Osteocyte (in vitro differentiated cells): Measurements from ENCODE around the gene FBXW12. TPM values are rescaled to one million over a fixed set of nuclear protein-coding genes. Genes with fewer than 3 reads are reported as not detected.
A peak's percentile ranks its signal among the peaks of the same experiment; 100 is the strongest.

Experiments
- DNase-seq: peaks from one replicate; pipeline ENCODE4 v3.0.0; 2021; ENCODE audit warnings: mixed read lengths; ENCODE audit not compliant: unreplicated experiment; ENCODE audit errors: extremely low spot score
- H3K27ac Mint-ChIP-seq: one replicate; pipeline ENCODE4 v1.8.0; 2021; ENCODE audit warnings: mild to moderate bottlenecking, mixed read lengths; ENCODE audit not compliant: unreplicated experiment
- H3K27me3 Mint-ChIP-seq: one replicate; pipeline ENCODE4 v1.8.0; 2021; ENCODE audit warnings: mixed read lengths; ENCODE audit not compliant: unreplicated experiment
- H3K36me3 Mint-ChIP-seq: one replicate; pipeline ENCODE4 v1.8.0; 2021; ENCODE audit warnings: mixed read lengths; ENCODE audit not compliant: unreplicated experiment
- H3K4me1 Mint-ChIP-seq: one replicate; pipeline ENCODE4 v1.8.0; 2021; ENCODE audit warnings: mixed read lengths; ENCODE audit not compliant: unreplicated experiment
- H3K4me3 Mint-ChIP-seq: one replicate; pipeline ENCODE4 v1.8.0; 2021; ENCODE audit warnings: mild to moderate bottlenecking, moderate library complexity, mixed read lengths; ENCODE audit not compliant: unreplicated experiment
- H3K9me3 Mint-ChIP-seq: one replicate; pipeline ENCODE4 v1.8.0; 2021; ENCODE audit warnings: mixed read lengths; ENCODE audit not compliant: unreplicated experiment
- CTCF ChIP-seq: fragments of 200-600 bp; sonication (generic); IDR thresholded peaks from 2 replicates; pipeline ENCODE4 v1.5.0; 2021; ENCODE audit warnings: antibody characterized with exemption, mild to moderate bottlenecking, moderate library complexity
- total RNA-seq: library from RNA; stranded (reverse); gene quantifications from 2 replicates; pipeline ENCODE4 v1.2.1, GENCODE V29; 2021

Gene FBXW12
- total RNA-seq, 1 donor from 2014 or later = not detected

- Mint-ChIP-seq H3K9me3 (no peaks in the 10 kb centered on the region), H3K4me1 (peaks cover 30% of the 10 kb centered on the region), H3K4me3 (no peak overlapping the region), H3K27me3 (no peaks in the 10 kb centered on the region), H3K27ac (no peak overlapping the region), H3K36me3 (peaks cover 2% of the 10 kb centered on the region)
- no peak for DNase-seq
- no peak for TF ChIP-seq CTCF
Observed at GRCh38 chr3:48436855-48437254, 64.8 kb downstream of the FBXW12 start.

- H3K9me3 Mint-ChIP-seq = no peaks in the 10 kb centered on the region
- peaks cover 2% of the 10 kb centered on the region for H3K36me3 Mint-ChIP-seq
- no peak for TF ChIP-seq CTCF
- no peaks in the 10 kb centered on the region for H3K27me3 Mint-ChIP-seq
- H3K4me1 Mint-ChIP-seq = peaks cover 33% of the 10 kb centered on the region
- DNase-seq = no peak
- no peak overlapping the region for H3K27ac Mint-ChIP-seq
- no peak overlapping the region for H3K4me3 Mint-ChIP-seq
Observed at GRCh38 chr3:48437812-48438211, 65.8 kb downstream of the FBXW12 start.

GRCh38 chr3:48439820-48440589, 68.0 kb downstream of the FBXW12 start, which contains the start of the genes CCDC51 and TMA7:
Gene CCDC51 (minus strand): TSS chr3:48440119. CDS start chr3:48435128, 4,991 bp downstream.
Gene TMA7 (plus strand): TSS chr3:48440257. CDS start chr3:48440297, 40 bp downstream.
- peak; percentile 98 for DNase-seq
- Mint-ChIP-seq H3K27ac (peak within 1 kb of the TSS; percentile 96), H3K4me1 (peaks cover 33% of the 10 kb centered on the region), H3K27me3 (no peaks in the 10 kb centered on the region), H3K36me3 (peaks cover 5% of the 10 kb centered on the region), H3K4me3 (peak within 1 kb of the TSS; percentile 98), H3K9me3 (no peaks in the 10 kb centered on the region)
- TF ChIP-seq CTCF = no peak

GRCh38 chr3:48440590-48440958, 68.6 kb downstream of the FBXW12 start:
- no peak for TF ChIP-seq CTCF
- no peaks in the 10 kb centered on the region for H3K9me3 Mint-ChIP-seq
- peaks cover 5% of the 10 kb centered on the region for H3K36me3 Mint-ChIP-seq
- peak overlapping the region; percentile 96 for H3K27ac Mint-ChIP-seq
- H3K27me3 Mint-ChIP-seq = no peaks in the 10 kb centered on the region
- H3K4me1 Mint-ChIP-seq = peaks cover 36% of the 10 kb centered on the region
- no peak for DNase-seq
- peak overlapping the region; percentile 98 for H3K4me3 Mint-ChIP-seq

- TF ChIP-seq CTCF = no peak
- Mint-ChIP-seq H3K27me3 (no peaks in the 10 kb centered on the region), H3K27ac (no peak overlapping the region), H3K36me3 (peaks cover 5% of the 10 kb centered on the region), H3K4me3 (peak overlapping the region; percentile 98), H3K4me1 (peaks cover 46% of the 10 kb centered on the region), H3K9me3 (no peaks in the 10 kb centered on the region)
- DNase-seq = no peak
Observed at GRCh38 chr3:48441940-48442339, 69.9 kb downstream of the FBXW12 start.

Other genes with a start within 250 kb of the FBXW12 start
- 3.5 and 3.8 TPM in 2 replicates for gene CDC25A, start 183.8 kb upstream of the FBXW12 start, total RNA-seq
- gene CAMP, start 148.7 kb upstream of the FBXW12 start, total RNA-seq = not detected in 2 replicates
- 11.0 and 11.3 TPM in 2 replicates for gene ZNF589, start 131.1 kb upstream of the FBXW12 start, total RNA-seq
- 20.2 and 26.4 TPM in 2 replicates for gene NME6, start 70.9 kb upstream of the FBXW12 start, total RNA-seq
- gene SPINK8, start 38.6 kb upstream of the FBXW12 start, total RNA-seq = not detected in 2 replicates
- gene PLXNB1, start 57.9 kb downstream of the FBXW12 start, total RNA-seq = 76.7 and 88.2 TPM in 2 replicates
- gene CCDC51, start 67.9 kb downstream of the FBXW12 start, total RNA-seq = 11.3 and 11.9 TPM in 2 replicates
- 186 and 198 TPM in 2 replicates for gene TMA7, start 68.0 kb downstream of the FBXW12 start, total RNA-seq
- gene ATRIP, start 74.5 kb downstream of the FBXW12 start, total RNA-seq = 8.5 and 9.3 TPM in 2 replicates
- gene SHISA5, start 132.0 kb downstream of the FBXW12 start, total RNA-seq = 203 and 211 TPM in 2 replicates
- 7.1 TPM in 2 replicates for gene PFKFB4, start 184.6 kb downstream of the FBXW12 start, total RNA-seq
- gene UCN2, start 191.6 kb downstream of the FBXW12 start, total RNA-seq = 0.81 and 0.89 TPM in 2 replicates
- gene COL7A1, start 223.1 kb downstream of the FBXW12 start, total RNA-seq = 16.6 and 18.9 TPM in 2 replicates
- gene UQCRC1, start 237.4 kb downstream of the FBXW12 start, total RNA-seq = 201 and 202 TPM in 2 replicates
- gene TMEM89, start 249.6 kb downstream of the FBXW12 start, total RNA-seq = not detected in 2 replicates